Right lobe of liver (tissue), 4 donors: Measurements from ENCODE around the gene TMEM92.

ENCODE experiments used
- POLR2A ChIP-seq: fragments of 450-650 bp; IDR thresholded peaks from one replicate; pipeline ENCODE4 v1.6.1; 2017; ENCODE audit warnings: antibody characterized with exemption, mild to moderate bottlenecking
- TF ChIP-seq, protein P1 (sequence below), 4 donors: fragments of 200-600 bp in 3 of 4; fragments of 450-650 bp in 1 of 4; IDR thresholded peaks; one replicate each; pipeline versions ENCODE4 v1.5.1 to v1.8.0; 2016 to 2022; ENCODE audit warnings: antibody characterized with exemption in 4 of 4, mild to moderate bottlenecking in 2 of 4
- donor health status: DM: no; HTN: no; CAD: no.
- donor health status: DM: no; HTN: no; CAD: no.
- donor health status: DM: no; HTN: yes; CAD: no.

DNA sequence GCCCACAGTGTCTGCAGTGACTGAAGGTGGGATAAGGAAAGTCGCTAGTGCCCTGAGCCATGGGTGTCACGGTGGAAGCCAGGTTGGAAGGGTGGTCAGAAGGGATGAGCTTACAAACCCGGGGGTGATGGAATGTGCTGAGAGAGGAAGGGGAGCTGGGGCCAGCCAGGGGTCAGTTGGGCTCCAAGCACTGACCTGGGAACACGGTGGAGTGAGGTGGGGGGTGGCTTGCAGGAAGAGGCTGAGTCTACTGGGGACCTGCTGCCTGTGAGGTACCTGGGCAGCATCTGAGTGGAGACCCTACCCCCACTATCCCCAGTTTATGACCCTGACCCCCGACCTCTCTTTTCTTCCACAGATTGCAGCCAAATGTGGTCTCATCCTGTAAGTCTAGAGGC, 3.1 kb downstream of the TMEM92 start:
- no peak for TF ChIP-seq POLR2A
- TF ChIP-seq, protein P1, sequence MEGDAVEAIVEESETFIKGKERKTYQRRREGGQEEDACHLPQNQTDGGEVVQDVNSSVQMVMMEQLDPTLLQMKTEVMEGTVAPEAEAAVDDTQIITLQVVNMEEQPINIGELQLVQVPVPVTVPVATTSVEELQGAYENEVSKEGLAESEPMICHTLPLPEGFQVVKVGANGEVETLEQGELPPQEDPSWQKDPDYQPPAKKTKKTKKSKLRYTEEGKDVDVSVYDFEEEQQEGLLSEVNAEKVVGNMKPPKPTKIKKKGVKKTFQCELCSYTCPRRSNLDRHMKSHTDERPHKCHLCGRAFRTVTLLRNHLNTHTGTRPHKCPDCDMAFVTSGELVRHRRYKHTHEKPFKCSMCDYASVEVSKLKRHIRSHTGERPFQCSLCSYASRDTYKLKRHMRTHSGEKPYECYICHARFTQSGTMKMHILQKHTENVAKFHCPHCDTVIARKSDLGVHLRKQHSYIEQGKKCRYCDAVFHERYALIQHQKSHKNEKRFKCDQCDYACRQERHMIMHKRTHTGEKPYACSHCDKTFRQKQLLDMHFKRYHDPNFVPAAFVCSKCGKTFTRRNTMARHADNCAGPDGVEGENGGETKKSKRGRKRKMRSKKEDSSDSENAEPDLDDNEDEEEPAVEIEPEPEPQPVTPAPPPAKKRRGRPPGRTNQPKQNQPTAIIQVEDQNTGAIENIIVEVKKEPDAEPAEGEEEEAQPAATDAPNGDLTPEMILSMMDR (IDR thresholded peaks at IDR 0.05): no peak
